ENCODE measurements around the gene USP6NL.

Gene USP6NL

DNA sequence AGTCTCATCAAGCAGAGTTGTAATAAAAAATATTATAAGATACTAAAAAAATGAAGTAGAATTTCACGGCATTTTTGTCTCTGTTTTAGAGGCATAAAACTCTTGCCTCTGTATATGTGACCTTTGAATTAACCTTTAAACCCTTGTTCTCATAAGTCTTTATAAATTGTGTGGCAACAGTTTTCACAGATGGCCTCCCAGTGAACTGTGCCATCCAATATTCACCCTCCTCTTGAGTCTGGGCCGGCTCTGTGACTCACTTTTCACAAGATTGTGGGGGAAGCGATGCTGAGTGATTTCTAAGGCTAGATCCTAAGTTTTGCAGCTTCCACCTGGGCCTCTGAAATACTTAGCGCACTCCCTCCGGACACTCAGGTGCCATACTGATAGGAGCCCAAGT lies 4.6 kb upstream of the USP6NL start:
- DNase-seq = peak in 1 of 2 donors; percentile 56

- DNase-seq = no peak
Measured at GRCh38 chr10:11615396-11615795, 3.9 kb upstream of the USP6NL start.

DNA sequence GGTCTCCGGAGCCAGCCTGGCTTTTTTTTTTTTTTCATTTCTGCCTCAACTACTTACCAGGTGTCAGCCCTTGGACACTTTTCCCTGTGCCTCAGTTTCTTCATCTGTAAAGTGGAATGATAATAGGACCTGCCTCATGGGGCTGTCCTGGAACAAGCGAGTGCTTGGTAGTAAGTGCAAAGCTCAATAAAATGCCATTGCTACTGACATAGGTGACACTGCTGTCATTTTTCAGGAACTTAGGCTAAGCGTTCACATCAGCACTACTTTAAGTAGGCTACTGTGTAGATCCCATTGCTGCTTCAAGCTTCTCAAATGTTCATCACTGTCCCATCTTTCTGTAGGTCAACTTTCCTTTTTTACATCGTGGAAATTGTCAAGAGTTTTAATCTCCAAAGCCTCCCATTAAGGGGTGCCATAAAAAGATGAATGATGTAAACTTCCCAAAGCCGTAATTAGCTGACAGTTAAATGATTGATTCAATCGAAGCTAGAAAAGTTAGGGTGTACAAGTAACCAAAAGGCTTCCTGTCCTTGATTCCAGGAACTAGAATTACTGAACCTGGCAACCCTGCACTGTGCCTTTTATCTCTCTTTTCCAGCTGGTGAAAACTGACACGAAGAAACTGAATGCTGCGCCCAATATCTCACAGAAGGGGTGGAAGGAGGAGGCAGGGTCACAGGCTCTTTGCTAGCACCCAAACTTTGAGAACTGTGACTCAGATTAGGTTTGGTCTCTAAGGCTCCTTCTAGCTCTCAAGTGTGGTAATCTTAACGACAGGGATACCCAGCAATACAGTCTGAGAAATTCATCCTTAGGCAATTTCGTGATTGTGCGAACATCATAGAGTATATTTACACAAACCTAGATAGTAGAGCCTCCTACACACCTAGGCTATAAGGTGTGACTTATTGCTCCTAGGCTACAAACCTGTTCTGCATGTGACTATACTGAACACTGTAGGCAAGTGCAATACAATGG lies 861 bp upstream of the USP6NL start:
- peak in 1 of 2 donors; percentile 36 for DNase-seq

- peak in 1 of 2 donors; percentile 30 for DNase-seq
Measured at GRCh38 chr10:11610826-11611247, 613 bp downstream of the USP6NL start.

GRCh38 chr10:11610166-11610825 lies 1.2 kb downstream of the USP6NL start:
- DNase-seq = no peak

DNA sequence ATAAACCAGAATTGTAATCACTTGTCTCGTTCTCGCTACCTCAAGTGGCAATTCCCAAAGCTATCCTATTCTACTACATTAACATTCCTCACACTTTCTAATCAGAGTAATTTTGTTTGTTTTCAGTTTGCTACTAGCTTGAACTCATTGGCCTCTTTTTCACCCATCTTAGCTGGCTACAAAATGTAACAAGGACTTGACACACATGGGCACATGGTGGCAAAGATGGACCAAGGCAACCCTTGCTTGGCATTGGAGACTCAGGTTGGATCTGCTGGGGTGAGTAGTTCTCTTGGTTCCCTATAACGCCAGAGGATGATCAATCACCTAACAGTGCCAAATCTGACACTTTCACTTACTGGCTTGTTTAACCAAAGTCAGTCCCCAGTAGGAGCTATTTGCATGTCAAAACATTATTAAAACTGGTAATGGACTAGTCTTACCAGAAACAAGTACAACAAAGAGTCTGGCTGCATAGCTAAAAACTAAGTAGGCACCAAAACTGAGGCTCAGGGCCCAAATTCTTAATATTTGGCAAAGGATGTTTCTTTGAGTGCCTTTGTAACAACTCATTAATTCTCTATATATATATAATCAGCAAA lies 1.9 kb downstream of the USP6NL start:
- no peak for DNase-seq

DNA sequence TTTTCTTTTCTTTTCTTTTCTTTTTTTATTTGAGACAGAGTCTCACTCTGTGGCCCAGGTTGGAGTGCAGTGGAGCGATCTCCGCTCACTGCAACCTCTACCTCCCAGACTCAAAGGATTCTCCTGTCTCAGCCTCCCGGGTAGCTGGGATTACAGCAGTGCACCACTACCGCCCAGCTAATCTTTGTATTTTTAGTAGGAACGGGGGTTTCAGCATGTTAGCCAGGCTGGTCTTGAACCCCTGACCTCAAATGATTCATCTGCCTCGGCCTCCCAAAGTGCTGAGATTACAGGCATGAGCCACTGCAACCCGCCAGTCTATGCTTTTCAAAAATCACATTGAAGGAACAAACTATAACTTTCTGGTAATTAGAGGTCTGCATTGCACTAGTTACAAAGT lies 2.4 kb downstream of the USP6NL start:
- no peak for DNase-seq

DNA sequence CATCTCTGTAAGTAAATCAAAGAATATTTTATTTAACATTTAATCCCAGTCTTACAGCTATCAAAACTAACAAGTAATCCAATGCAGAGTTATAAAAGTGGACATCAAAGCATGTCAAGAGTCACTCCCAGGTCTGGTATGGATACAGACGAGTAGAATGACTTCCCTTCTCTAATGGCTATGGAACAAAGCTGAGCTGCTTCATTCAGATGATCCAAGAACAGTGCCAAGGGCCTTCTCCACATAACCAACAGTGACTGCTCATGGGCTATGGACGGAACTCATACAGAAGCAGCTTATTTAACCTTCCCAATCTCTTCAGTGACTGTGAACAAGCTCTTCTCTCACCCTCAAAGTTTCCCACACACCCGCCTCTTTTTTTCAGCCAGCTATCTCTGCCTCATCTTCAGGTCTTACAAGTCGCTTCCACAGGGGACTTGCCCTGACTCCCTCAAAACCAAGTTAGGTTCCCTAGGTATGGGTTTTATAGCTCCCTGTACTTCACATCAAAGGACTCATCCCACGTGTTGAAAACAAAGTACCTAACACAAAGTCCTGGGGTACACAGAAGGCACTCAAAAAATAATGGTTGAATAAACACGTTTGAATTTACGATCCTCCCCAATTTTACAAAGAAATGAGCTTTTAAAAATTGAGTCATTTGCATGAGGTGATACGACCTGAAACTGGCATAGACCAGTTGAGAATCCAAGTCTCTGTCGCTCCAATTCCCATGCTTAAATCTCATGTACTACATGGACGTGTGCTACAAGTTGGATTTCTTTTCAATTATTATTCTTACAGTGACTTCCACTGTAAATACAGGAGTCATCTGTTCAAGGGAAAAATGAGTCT lies 3.1 kb downstream of the USP6NL start:
- DNase-seq = no peak

DNA sequence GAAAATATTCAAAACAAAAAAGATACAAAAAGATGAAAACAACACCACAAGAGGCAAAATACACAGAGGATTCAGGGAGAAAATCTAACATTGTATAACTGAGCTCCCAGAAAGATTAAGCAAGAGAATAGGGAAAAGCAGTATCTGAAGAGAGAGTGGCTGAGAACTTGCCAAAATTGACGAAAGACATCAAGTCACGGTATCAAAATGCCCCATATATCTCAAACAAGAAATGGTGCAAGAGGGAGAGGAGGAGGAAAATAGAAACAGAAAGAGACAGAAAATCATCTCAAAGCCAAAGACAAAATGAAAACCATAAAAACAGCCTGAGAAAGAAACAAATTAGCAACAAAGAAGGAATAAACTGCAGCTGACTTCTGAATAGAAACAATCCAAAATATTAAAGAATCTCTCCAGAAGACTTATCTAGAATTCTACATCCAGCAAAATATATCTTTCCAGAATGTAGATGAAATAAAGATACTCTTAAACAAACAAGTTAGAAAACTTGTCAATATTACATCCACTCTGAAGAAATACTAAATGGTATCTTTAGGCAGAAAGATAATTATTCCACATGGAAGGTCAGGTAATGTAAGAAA lies 5.5 kb downstream of the USP6NL start:
- no peak for DNase-seq

DNA sequence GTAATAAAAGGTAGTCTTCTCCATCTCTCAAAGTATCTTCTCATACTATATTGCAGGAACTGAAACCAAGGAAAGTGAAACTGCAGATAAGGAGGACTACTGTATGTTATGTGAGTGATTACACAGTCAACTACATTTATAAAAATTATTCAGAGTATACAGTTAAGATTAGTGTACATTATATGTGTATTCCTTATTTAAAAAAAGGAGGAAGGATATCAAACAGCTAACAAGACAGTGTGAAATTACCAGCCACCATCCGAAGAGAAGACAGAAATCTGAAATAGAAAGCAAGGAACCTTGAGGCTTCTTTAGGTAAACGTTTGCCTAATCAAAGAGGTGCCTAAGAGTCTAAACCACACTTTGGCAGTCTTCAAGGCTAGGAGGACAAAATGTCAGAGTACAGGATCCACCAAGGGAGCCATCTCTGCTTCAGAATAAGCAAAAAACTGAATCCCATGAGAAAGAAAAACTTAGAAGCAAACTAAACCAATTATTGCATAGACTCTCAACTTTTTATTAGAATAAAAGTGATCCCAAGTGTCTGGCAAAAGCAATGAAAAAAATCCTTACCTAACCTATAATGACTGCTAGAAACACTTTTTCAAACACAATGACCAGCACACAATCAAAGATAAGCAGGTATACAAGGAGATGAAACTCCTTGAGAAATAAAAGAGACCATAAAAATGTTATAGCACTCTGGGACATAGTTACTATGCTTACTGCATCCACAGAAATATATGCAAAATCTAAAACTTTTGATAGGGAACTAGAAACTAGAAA lies 6.4 kb downstream of the USP6NL start:
- no peak for DNase-seq

- DNase-seq = no peak
Measured at GRCh38 chr10:11603741-11604140, 7.7 kb downstream of the USP6NL start.

DNA sequence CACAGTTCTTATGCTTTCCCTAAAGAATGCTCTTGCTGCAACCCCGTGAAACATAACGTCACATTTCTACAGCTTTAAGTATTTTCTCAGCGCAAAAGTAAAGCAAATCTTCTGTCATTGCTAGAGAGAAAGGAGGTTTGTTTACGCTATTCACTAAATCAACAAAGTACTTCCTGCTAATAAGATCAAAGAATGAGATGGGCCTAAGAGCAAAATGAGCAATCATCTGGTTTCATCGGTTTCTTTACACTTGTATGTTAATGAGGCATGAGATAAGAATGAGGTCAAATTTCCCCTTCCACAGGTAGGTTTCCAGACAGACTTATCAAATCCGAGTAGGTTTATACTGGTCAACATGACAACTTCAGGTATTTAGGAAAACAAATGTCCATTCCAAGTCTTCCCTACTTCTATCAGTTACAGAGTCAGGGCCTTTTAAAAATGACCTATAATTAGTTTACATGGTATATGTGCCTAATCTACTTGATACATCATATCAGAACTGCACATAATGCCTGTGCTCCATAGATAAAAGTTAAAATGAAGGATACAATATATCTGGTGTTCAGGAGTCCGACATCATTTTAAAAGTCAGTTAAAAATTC lies 8.4 kb downstream of the USP6NL start:
- no peak for DNase-seq

DNA sequence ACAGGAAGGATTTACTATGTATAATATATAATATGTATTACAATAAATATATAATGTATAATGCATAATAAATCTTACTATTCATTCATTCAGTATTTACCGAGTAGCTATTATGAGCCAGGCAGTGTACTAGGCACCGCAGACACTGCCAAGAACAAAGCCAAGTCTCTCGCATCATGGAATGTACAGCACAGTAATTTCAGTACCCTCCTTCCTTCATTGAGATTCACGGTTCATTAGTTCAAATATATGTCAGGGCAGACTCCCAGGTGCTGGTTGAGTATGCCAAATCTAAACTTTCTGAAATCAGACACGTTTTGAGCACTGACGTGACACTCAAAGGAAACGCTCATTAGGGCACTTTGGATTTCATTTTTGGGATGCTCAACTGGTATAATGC lies 9.1 kb downstream of the USP6NL start:
- DNase-seq = no peak

- DNase-seq = no peak
Measured at GRCh38 chr10:11601670-11602069, 9.8 kb downstream of the USP6NL start.

- DNase-seq = no peak
Measured at GRCh38 chr10:11600280-11600679, 11.2 kb downstream of the USP6NL start.

- no peak for DNase-seq
Measured at GRCh38 chr10:11598712-11599397, 12.6 kb downstream of the USP6NL start.

GRCh38 chr10:11597470-11597869 lies 14.0 kb downstream of the USP6NL start:
- no peak for DNase-seq

DNA sequence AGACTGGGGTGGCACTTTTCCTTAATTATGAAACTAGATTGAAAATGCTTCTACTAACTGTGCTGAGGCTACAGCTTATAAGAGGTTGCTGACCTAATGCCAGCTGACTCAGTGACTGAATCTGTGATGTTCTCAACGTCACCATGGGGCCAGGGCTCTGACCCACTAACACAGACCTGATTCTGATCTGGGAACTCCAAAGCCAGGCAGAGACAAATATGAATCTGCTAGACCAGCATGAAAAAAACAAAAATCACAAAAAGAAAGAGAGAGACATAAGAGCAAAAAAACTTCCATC lies 16.1 kb downstream of the USP6NL start:
- peak in 1 of 2 donors; percentile 69 for DNase-seq

- DNase-seq = peak; percentile 64 to 72
Measured at GRCh38 chr10:11594589-11595394, 16.7 kb downstream of the USP6NL start.
